NOMO-1 treated with DMSO at 0.1 percent for 48 hours (cell line): ENCODE results near the gene UBTD2.

Experiments used
- DNase-seq: peaks from one replicate; lab custom pipeline; 2025; ENCODE audit not compliant: unreplicated experiment; lab: John Stamatoyannopoulos, UW

Gene UBTD2

DNA sequence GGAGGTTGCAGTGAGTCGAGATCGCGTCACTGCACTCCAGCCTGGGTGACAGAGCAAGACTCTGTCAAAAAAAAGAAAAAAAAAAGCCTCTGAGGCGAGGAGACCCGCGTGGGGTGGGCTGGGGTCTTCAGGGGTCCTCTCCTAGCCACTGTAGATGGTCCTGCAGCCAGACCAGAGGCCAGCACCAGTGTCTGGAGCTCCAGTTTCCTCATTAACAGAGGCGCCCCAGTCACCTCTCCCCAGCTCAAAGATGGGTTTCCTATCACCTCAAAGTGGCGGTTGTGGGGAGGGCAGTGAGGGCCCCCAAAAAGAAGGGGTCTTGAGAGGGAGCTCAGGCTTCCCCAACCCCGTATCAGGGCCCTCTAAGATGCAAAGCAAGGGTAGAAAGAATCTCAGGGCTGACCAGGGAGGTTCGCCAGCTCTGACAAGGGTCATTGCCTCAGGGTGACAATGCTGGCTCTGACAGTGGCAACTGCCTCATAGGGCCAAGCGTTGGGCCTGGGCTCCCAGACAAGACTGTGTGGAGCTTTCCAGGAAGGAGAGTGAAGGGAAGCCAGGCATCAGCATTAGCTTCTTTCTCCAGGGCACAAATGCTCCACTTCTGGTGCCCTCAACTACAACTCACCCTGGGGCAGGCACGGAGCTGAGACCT lies 110.5 kb downstream of the UBTD2 start:
- DNase-seq = no peak

DNA sequence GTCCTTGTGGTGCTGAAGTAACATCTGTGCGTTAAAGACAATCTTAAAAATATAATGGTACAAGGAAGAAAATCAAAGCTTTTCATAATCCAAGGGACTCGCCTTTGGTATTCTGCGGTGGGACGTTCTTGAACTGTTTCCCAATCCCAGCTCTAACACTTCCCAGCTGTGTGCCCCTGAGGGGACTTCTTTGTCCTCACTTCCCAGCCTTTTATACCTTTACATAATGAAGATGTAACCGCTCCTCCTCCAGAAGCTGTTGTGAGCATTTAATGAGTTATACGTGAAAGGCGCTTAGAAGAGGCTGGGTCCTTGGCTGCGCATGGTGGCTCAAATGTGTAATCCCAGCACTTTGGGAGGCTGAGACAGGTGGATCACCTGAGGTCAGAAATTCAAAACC lies 112.4 kb downstream of the UBTD2 start:
- no peak for DNase-seq

DNA sequence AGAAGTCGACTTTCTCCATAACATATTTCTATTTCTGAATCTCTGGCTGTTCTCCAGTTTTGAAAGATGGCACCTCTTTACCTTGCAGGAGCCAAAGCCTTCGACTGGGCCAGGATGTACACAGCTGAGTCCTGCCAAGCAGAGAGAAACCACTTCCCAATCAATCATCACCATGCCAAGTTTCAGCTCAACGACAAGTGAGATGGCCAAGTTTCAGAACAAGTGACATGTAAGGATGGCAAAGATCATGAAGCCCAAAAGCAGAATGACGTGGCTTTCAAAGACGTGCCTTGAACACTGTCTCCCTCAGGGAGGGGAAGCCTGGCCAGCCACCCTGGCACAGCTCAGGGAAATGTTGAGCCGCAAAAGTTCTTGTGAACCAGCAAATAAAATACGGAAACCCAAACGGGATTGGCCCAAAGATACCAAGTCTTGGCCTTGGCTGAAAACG lies 113.3 kb downstream of the UBTD2 start:
- no peak for DNase-seq

DNA sequence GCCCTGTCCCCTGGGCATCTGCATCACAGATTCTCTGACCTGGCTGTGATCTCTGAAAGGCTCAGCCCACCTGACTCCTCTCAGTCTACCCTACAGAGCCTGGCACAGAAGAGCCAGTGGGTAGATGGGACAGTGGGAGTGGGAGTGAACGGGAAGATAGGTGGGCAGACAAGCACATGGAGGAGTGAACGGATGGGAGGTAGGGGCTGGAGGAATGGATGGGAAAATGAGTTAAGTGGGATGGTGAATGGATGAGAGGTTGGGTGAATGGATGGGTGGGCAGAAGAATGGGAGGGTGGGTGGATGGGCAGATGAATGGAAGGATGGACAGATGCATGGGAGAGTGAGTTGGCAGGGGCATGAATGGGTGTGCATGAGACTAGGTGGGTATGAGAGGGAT lies 114.3 kb downstream of the UBTD2 start:
- no peak for DNase-seq

DNA sequence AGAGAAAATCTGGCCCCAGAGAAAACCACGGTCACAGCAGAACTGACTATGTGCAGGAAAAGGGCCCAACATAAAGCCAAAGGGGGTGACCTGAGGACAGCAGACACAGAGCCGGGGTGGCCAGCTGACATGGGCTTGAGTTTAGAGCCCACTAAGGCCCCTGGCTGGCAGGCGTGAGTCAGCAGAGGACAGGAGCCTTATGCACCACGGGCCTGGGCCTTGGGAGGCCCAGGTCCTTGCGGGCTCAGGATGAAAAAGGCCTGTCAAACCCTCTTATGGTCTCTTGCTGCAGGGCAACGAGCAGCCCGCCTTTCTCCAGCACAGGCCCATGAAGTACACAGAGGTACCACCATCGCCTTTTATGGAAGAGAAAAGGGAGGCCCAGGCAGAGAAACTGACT lies 115.3 kb downstream of the UBTD2 start:
- DNase-seq = no peak

DNA sequence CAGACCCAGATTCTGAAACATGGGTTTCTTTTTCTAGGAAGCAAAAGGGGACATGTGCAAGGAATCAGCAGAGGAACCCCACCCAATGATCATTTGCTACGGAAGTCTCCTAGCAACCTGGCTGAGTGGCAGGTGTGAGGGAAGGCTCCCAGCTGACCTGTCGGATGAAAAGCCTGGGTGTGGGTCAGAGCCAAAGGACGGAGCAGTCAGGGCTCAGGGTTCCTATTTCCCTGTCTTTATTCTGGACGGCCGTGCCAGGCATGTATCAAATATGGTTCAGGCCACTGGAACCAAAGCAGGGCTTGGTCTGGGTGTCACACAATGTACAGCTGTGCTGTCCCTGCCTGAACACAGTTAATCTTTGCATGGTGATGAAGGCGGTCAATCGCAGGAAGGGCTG lies 115.7 kb downstream of the UBTD2 start:
- DNase-seq = no peak

DNA sequence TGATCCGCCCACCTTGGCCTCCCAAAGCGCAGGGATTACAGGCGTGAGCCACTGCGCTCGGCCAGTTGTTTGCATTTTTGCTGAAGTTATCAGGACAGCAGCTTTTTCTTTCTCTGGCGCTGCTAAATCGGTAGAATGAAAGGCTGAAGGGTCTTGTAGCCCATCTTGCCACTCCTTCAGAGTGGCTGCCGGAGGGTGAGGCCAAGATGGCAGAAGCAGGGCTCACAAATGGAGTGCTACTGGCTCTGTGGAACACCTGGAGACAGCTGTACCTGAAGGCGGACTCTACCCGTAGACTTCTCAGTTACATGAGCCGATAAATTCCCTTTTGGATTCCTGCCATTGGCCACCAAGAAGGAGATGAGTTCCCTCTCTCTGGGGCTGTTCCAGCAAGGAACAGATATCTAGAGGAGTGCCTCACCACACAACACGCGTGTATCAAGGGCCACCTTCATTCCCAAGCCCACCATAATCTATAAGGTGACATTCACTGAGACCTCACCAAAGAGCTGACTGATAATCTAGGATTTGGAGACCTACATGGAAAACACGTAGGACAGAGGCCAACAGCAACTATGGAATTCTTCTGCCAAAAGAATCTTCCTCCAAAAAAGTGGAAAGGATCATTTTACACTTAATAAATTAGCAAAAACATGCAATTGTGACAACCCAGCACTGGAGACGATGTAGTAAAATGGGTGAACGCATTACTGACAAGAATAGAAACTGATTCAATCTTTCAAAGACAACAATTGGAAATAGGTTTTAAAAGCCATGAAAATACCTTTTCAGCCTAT lies 117.3 kb downstream of the UBTD2 start:
- DNase-seq = no peak

DNA sequence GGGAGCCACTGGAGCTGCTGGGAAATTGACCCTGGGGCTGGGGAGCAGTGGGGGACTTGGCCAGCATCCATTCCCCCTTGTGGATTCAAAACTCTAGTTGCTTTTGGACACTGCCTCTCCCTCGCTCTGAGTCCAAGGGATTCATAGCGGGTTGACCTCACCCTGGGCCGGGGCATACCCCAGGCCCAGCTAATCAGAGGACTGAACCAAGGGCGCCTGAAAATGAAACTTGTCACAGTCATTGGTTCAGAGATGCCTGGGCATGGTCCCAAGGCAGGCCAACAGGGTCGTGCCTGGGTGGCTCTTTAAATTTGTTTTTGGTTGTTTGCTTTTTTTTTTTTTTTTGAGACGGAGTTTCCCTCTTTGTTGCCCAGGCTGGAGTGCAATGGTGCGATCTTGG lies 118.1 kb downstream of the UBTD2 start:
- DNase-seq = no peak

DNA sequence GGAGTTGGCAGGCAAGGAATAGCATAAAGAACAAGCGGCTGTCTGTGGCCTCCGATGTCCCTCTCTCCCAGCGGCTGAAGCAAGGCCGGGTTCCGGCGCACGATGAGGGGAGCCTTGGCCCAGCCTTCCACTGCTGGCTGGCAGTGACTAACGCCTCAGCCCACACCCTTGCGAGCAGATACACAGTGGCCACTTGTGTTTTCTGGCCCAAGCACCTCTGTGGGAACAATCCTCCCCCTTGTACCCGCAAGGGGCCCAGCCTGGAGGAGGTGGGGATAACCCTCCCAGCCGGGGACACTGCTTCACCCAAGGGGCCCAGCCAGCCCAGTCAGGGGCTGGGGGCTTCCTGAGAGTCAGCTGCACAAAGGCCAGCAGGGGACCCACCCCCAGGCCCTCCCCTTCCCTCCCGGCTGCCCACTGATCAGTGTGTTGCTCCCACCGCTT lies 118.8 kb downstream of the UBTD2 start:
- no peak for DNase-seq

DNA sequence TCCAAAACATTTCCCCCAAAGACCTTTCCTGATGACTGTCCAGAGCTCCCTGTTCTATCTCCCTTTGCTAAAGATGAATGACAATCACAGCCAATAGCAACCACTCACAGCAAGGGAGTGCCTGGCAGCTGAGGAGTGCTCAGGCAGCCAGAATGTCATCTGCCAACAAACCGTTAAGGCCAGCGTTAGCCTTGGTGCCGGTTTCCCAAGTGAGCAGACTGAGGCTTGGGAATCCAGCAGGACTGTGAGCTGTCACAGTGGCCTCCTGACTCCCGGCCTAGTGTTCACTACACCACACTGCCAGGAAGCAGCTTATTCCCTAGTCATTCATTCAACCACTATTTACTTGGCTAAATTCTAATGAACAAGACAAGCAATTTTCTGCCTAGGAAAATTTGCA lies 120.2 kb downstream of the UBTD2 start:
- DNase-seq = no peak

DNA sequence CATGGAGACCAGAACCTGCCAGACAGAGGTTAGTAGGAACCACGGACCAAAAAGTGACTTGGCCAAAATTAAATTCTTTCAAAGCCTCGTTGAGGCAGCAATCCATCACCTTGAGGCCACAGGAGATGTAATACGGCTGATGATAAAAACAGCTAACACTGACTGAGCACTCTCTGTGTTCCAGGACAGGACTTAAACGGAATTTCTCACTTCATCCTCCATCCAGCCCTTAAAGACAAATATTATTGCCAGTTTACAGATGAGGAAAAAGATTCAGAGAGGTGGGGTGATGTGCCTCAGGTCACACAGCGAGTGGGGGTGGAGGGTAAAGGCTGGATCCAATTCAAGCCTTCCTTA lies 120.6 kb downstream of the UBTD2 start:
- no peak for DNase-seq

DNA sequence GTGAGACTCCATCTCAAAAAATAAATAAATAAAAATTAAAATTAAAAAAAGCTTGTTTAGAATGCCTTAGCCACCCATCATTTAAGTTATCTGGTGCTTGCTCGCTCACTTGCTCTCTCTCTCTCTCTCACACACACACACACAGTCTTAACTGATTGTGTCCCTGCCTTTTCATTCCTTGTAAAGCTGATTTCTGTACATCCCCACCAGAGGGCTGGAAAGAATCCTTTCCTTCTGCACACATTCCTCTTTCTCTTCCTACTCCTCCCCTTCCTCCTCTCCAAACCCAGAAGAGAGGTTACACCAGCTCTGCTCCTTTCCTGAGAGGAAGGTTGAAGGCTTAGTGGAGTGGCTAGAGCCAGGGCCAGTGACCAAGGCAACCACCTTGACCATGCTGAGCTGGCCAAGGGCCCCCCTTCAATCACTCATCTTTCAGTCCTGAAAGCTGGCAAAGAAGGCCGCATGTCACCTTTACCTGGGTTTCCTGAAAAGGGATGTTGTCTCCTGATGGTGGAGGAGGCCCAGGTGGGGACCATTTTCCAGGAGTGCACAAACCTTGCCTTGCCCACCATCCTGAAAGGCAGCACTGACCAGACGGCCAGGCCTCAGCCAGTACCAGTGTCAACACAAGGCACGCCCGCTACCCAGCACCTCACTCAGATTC lies 121.1 kb downstream of the UBTD2 start:
- DNase-seq = no peak

DNA sequence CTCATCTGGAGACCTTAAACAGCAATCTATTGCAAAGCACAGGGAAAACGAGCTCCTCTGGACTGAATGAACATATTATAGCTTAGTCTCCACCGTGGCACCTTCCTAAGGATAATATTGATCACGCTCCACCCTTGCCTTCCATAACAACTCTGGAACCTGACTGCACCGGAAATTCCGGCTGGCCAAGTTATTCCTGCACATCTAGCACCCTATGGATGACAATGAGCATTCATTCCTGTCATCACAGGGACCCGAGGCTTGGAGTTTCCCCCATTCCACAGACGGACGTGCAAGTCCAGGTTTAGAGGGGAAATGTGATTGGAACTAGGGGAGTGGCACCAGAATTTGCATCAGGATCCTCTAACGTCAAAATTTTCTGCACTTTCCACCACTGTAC lies 123.1 kb downstream of the UBTD2 start:
- no peak for DNase-seq
